Muscle of arm (tissue), 12 donors: ENCODE measurements around the gene ALDH18A1. TPM values are rescaled to one million over a fixed set of nuclear protein-coding genes. Genes with fewer than 3 reads are reported as not detected.

ENCODE experiments used
- DNase-seq: peaks from one replicate; pipeline ENCODE4 v3.0.0-alpha.2; 2013
- polyA plus RNA-seq, 12 donors: library from polyadenylated mRNA; unstranded; fragments of 120-200 nt; gene quantifications; one replicate each; pipeline ENCODE4 v1.2.1, GENCODE V29; 2013; ENCODE audit not compliant: insufficient read length in 12 of 12

ALDH18A1 gene
- polyA plus RNA-seq, 12 donors, result 33.6 to 63.3 (median 48.7) TPM; not detected in 1

DNA sequence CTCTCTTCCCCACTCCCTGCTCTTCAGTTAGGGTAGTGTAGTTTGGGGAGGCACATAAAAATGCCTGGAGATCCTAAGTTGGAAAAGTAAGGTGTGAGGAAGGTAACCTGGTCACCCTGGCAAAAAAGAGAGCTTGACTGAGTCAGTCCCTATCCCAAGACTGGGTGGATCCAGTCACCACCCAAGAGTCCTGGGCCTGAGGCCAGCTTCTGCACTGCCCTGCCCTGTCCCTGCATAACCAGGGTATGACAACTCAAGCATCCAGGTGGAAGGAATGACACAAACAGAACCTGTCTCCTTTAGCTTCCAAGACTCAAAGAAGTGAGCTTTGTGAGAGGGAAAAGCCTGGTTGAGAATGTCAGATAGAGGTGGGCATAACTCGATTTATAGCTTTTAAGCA is 68.5 kb downstream of the ALDH18A1 start:
- no peak for DNase-seq

DNA sequence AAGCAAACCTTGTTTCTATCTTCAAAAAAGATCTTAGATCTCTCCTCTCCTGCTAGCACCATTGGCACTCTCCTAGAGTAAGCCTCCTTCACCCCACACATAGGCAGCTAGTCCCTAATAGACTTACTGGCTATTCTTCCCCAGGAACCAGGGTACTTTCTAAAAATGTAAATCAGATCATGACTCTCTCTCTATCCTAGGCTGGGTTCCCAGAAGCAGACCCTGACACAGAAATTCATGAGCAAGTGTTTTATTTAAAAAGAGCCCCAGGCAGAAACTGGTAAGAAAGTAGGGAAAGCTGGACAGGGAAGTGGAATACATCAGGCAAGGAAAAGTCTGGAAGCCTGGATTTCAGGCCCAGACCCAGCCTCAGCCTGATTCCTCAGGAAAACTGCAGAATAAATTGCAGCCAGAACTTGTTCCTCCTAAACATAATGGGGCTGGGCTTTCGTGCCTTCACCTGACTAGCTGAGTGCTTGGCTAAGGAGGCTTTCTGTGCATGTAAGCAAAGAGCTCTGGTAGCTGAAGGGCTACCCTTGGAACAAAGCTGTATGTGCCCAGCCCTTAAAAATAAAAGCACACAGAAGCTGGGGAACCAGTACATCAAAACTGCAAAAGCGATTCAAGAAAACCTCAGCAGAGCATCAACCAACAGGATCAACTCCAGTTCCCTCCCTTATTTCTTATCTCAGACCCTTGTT is 76.5 kb downstream of the ALDH18A1 start:
- no peak for DNase-seq

DNA sequence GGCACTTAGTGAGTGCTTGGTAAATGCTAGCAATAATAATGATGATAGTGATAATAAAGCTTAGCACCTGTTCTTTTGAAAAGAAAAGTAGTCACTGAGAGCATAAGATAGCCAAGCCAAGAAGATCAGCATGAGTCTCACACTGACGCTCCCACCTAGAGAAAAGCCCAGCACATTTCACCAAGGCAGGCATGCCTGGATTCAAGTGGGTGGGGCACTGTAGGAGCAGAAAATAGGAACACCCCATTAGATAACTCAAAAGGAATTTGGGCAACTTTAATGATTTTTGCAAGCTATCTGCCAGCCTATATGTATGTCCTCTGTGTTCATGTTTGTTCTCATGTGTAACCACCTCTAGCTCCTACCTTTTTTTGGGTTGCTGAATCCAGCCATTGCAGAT is 77.2 kb downstream of the ALDH18A1 start:
- no peak for DNase-seq

DNA sequence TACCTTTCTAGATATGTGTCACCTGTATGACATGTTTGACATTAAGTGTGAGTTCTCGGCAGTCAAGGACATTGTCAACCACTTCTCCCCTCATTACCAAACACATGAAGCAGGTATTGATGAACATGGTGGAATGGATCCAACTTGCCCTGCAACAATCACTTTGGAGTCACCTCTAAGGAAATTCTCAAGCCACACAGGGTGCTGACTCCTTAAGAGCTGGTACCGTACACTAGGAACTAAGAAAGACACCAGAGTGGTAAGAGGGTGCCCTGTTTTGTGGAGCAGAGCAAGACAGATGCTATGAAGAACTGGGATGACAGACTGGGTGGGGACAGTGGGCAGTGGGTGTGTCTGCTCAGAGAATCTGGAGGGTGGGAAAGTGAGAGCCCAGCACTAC is 77.9 kb downstream of the ALDH18A1 start:
- no peak for DNase-seq

DNA sequence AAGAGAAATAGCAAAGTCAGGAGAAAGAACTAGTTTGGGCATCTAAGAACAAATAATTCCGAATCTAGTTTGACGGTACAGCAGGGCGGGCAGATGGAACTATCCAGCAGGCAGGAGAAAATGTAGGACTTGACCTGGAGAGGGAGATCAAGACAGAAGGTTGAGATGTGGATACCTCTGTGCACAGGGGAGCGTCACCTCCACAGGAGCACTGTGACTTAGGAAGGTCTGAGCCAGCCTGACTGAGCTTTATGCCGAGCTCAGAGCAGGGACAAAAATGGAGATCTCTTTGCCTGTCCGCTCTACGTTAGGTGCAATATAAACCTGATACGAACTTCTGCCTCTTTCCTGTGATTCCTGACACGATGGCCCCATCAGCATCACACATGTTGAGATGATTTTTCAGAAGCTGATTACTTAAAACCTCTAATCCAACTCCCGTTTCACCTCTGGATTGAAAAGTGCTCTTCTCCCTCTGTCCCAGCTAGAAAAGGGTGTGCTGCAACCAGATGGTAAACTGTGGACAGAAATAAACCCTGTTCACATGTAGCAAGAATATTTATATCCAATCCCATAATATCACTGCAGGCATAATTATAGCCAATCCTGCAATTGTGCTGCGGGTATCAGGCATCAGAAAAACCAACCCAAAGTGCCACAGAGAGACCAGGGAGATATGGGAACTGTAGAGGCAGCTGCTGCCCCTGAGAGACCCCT is 81.7 kb downstream of the ALDH18A1 start:
- DNase-seq, result no peak

DNA sequence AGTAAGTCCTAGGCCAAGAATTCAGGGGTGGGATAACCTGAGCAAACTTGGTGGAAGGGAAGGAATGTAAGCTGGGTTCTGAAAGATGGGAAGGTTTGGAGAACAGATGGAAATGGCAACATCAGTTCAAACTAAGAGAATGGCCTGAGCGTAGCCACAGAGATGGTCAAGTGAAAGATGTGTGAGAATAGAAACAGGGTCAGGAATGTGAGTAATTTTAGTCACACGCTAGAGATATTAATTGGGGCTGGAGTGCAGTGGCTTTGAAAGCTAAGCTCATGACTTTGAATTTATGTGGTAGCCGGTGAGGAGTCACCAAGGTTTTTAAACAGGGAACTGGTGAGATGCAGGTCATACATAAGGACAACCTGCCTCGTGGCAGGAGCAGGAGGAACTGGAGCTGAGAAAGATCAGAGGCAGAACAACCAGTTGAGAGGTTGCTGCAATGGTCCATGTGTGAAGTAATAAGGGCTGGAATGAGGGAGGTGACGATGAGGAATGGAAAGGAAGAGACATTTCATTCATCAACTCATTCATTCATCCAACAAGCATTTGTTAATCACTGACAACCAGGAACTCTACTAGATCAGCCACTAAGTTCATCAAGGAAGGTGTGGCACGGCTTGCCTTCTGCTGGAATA is 82.4 kb downstream of the ALDH18A1 start:
- DNase-seq, result no peak

DNA sequence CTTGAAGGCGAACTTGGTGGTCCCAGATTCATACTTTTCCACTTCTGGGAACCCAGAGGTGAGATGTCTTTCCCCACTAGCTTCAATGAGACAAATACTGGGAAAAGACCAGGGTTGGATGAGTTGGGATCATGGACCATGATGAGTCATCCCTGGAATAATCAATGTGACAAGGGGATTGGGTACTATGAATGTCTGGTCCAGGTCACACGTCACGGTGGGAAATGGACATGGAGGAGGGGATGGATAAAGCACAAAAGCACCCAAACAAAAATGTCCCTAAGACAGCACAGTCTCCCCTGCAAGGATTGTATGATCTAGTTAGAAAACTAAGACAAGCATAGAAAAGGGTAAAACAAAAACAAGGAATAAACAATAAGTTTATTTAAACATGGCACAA is 83.0 kb downstream of the ALDH18A1 start:
- DNase-seq, result no peak

DNA sequence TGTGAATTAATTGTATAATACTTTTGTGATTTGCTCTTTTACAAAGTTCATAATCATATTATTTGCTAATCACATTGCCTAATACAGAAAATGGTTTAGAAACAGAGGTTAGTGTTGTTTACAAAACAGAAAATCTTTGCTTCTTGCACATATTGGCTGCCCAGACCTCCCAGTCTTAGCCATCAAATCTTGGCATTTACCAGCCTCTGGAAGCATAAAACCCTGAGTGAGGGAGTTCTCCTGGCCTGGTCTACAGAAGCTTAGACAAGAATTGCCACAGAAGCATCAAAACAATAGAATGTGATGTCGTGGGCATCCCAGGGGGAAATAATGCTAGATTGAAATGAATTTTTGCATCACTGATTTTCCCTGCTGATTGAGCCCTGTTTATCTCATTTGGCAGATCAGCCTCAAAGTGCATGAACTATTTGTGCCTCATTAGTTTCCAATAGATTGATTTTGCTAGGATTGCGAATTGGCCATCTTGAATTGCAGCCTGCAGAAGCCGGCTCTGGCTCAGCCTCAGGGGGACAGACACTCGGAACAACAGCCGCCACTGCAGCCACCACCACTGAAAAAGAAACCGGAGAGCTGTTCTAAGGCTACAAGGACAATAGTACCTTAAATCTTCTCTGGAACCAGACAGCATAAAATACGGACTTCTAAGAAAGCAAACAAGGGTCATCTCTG is 84.2 kb downstream of the ALDH18A1 start:
- no peak for DNase-seq

DNA sequence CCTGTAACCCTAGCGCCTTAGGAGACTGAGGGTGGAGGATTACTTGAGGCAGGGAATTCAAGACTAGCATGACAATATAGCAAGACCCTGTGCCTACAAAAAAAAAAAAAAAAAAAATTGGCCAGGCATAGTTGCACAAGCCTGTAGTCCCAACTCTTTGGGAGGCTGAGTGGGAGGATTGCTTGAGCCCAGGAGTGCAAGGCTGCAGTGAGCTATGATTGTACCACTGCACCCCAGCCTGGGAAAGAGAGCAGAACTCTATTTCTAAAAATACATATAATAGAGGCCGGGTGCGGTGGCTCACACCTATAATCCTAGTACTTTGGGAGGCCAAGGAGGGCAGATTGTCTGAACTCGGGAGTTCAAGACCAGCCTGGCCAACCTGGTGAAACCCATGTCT is 85.1 kb downstream of the ALDH18A1 start:
- no peak for DNase-seq

DNA sequence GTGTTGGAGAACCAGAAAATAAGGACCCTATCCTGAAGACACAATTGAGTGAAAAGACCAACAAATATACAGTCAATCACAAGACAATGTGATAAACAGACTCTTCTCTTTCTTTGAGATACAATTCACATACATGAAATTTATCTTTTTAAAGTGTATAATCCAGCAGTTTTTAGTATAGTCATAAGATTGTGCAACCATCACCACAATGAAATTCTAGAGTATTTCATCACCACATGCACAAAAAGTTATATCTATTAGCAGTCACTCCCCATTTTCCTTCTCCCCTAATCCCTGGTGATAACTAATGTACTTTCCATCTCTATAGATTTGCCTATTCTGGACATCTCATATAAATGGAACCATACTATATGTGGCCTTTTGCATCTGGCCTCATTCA is 87.1 kb downstream of the ALDH18A1 start:
- no peak for DNase-seq

DNA sequence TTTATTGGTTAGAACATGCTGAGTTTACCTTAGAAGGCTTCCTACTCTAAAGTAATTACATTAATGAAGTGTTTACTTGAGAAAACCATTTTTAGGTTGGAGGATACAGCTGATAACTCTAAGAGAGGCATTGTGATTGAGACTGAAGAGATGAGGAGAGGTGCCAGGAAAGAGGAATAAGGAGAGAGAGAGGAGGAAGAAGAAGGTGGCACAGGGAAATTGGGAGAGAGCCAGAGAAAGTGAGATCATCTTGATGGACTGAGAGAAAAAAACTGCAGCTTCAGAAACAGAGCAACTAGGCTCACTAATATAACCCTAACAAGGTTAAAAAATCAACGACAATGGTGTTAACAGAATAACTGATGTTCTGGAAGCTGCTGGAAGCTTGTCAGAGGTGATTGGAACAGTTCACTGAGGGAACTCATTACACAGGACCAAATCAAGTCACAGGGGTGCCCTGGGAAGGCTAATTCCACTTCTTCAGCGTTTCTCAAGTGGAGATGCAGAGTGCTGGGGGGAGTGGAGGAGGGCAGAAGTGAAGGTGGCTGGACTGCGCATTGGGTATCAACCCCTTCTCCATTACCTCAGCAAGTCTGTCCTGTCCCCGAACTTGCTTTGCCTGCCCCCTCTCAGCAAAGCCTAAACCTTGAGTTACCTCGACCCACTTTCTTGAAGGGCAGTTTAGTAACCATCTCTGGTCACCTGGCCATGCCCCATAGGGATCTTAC is 88.4 kb downstream of the ALDH18A1 start:
- DNase-seq, result no peak

DNA sequence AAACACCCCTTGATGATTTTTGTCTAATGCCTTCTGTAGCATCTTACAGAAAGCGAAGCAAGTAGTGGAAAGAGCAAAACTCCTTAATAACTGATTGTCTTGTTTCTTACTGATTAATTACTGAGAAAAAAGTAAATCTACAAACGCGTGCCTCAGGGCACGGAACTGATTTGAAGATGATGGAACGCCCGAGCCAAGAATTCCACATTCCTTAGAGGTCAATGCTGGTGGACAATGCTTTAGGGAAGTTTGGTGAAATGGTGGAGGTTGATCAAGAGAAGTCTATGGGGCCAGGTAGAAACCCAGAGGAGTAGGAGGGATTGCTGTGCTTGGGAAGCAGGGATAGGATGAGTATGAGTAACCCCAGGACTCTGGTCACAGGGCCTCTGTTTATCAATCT is 90.4 kb downstream of the ALDH18A1 start:
- no peak for DNase-seq

DNA sequence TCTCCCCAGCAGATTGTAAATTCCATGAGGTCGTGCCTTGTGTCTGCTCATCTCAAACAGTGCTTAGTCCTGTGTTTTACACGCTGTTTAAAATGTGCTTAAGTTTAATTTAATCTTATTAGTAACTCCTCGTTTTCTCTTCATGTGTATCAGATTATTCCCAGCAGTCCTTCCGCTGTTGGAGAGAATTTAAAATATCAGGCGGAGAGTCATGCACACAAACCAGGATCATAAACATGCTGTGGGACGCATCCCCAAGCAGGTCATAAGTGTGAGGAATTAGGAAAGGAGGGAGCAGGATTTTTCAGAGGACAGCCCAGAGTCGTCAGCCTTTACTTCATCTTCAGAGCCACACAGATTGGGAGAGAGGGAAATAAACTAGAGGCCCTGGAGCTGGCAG is 91.2 kb downstream of the ALDH18A1 start:
- DNase-seq, result no peak

DNA sequence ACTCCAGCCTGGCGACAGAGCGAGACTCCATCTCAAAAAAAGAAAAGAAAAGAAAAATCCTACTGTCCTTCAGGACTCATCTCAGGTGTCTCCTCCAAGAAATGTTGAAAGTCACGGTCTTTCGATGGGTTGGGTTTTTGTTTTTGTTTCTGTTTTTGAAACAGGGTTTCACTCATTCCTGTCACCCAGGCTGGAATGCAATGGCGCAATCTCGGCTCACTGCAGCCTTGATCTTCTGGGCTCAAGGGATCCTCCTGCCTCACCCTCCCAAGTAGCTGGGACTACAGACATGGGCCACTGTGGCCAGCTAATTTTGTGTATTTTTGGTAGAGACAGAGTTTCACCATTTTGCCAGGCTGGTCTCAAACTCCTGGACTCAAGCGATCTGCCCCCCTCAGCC is 92.2 kb downstream of the ALDH18A1 start:
- no peak for DNase-seq

DNA sequence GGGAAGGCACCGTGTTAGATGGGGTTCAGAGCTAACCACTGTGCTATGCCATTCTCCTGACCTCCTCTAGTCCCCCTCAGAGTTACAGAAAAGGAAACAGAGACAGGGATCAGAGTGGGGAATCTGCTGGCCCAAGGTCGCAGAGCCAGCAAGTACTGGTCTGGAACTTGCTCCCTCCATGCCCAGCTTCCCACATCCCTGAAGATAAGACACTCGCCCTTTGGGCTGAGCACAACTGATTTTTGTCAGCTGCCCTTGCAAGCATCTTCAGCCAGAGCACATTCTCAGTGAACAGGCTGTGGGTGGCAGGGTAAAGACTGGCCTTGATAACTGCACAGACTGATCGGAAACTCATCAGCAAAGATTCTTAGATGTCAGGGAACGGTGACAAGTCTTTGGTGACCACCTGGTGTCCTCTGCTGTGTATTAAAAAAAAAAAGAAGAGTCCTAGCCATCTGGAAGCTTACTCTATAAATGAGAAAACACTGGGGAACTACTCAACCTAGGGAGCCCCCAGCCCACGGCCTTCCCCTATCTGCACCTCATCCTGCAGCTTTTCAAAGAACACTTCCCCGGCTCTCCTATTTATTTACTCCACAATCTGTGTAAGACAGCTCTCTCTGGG is 94.1 kb downstream of the ALDH18A1 start:
- no peak for DNase-seq

DNA sequence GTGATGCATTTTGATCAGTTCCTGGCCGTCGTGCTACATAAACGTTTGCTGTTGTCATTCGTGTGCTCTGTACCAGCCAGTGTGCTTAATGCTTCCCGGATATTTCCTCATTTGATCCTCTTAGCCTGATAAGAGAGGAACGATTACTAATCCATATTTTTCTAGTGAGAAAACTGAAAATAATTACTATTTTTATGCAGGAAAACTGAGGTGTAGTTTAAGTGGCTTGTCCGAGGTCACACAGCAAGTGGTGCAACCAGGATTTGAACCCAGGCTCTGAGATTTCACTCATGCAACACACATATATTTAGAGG is 94.7 kb downstream of the ALDH18A1 start:
- DNase-seq, result no peak

DNA sequence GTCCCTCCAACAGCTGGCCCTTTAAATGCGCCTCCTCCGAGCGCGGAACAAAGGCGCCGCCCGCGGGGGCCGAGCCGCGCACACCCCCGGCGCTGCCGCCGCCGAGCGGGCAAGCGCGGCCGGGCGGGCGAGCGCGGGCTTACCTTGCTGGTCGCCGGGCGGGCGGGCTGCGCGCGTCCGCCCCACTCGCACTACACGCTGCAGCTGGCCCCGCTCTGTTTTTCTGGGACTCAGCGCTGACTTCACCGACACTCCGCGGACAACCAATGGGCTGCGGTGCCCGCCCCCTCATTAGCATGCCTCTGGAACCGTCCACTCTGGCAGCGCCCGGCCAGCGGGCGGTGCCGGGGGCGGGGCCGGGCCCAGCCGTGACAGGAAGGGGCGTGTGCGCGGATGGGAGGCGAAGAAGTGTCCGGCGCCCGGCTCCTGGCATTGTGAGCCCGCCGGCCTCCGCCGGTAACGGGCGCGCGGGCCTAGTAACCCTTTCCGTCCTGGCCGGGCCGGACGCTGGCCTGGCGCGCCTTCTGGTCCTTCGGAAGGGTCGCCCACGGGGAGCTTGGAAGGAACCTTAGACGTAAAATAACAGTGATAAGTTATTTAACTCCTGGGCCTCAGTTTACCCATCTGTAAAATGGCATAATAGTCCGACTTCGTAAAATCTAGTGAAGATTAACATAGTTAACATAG is 95.2 kb downstream of the ALDH18A1 start, which contains the start of gene SORBS1:
SORBS1 (minus strand) TSS at position 195 of the 687 bp plus-strand sequence. CDS start 120,236 bp downstream, outside the sequence.
- peak; percentile 94 for DNase-seq

DNA sequence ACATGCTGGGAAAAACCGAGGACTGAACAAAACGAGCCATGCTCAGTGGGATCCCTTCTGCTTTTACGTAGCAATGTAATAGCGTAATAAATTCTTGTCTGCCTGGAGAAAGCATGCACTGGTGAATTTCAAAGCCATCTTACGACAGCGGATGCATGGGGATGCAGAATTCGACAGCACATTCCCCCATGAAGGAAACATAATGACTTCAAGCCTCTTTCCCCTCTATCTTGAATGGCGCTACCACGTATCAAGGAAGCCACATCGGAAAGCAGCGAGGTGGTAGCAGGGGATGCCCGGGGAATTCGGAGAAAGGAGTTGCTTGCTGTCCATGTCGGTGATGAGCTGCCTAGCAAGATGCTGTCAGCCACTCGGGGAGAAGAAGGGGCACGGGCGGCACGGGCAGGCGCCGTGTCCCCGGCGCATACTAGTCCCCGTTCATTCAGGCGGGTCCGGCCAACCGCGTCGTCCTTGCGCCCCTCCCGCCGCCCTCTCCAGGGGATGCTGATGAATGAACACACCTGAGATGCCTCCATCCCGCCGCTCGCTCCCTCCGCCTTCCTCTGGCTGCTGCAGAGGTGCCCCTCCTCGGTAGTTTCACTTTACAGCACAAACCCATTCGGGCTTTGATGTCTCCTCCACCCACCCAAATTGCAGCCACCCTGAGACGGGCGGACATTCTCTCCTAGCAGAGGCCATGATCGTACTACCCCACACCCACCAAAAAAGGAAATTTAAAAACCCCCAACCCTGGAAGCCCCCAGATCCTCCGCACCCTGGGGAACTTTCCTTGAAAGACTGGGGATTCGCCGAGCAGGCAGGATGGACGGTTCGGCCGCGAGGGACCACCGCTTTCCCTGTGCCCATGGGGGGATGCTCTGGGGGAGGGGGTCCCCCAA is 96.0 kb downstream of the ALDH18A1 start:
- DNase-seq, result peak; percentile 43

DNA sequence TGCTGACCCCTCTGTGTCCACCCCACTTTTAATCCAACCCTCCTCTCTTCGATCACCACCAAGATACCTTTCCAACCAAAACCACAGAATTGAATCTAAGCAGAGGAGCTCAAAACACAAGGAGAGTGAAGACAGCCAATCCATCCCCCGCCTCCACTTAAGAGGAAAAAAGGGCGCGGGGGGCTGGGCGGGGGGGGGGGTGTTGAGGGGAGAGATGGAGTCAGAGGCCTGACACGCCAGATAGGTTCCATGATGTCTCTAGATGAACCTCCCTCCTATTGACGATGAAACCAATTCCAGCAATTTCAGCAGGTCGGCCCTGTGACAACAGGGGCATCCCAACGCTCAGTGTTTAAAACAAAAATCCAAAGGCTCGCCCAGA is 96.6 kb downstream of the ALDH18A1 start:
- no peak for DNase-seq

DNA sequence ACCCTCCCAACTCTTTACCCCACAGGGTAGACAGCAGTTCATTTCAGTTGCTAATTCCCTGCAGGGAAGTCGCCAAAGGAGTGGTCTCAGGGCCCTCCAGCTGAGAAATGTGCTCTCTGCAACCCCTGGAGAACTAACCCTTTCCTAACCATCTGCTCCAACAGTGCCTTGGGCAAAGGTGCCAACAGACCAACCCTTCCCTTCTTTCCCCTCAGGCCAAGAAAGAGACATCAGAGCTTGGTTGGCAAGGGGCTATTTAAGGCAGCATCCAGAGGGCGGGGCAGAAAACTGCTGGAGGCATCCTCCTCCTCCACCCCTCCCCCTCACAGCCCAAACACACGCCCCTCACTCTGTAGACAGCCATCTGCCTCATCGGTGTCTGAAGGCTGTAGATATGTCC is 97.0 kb downstream of the ALDH18A1 start:
- no peak for DNase-seq
